GM19193 (cell line): ENCODE measurements around the gene VWA8.

ENCODE experiments used
- POLR2A ChIP-seq: IDR thresholded peaks from 4 replicates; pipeline ENCODE4 v1.6.1; 2011; ENCODE audit not compliant: insufficient read depth, insufficient read length; ENCODE audit errors: extremely low read depth

VWA8 gene

DNA sequence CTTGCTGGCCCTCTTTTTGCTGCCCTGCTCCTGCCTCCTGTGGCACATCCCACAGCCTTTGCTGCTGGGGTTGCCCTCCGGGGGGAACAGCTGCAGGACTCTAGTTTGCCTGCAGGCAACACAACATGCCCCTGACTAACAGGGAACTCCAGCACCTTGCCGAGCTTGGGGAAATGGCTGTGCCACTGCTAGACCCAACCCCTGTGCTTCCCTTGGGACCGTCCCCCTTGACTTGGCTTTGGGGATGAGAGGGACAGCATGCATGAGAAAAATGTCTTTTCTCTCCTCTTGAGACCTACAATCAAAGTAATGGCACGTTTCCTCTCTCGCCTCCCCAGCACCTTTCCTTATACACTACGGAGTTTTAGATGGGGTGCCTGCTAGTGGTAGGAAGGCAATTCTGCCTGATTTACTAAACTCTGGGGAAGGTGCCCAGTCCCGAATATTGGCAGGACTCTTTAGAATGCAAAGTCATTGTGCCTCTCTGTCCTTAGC, 12.4 kb upstream of the VWA8 start:
- TF ChIP-seq POLR2A = no peak

DNA sequence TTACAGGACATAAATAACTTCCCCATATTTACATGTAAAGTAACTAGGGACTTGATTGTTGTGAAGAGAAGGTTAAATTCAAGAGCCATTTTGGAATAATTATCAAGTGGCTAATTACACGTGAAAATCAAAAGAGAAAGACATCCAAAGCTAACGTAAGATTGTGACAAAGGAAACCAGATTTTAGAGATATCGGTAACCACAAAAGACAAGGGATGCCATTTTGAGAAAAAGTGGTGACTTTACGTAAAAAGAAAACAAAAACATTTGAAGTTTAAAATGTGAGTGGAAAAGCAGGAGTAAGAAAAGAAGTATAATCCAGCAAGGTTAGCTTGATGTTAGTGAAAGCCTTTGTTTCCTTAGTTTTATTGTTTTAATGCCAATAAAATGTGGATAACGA, 10.9 kb upstream of the VWA8 start:
- TF ChIP-seq POLR2A = no peak

GRCh38 chr13:41970918-41971317, 10.0 kb upstream of the VWA8 start:
- TF ChIP-seq POLR2A = no peak

- no peak for TF ChIP-seq POLR2A
Measured at GRCh38 chr13:41970022-41970421, 9.1 kb upstream of the VWA8 start.

DNA sequence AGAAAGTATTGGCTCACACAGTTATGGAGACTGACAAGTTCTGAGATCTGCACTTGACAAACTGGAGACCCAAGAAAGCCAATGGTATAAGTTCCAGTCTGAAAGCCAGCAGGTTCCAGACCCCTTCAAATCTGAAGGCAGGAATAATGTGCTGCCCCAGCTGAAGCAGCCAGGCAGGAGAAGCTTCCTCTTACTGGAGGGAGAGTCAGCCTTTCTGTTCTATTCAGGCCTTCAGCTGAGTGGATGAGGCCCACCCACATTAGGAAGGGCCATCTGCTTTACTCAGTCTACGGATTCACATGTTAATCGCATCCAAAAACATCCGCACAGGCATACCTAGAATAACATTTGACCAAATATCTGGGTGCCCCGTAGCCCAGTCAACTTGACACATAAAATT, 8.2 kb upstream of the VWA8 start:
- no peak for TF ChIP-seq POLR2A

- TF ChIP-seq POLR2A = no peak
Measured at GRCh38 chr13:41966671-41967070, 5.8 kb upstream of the VWA8 start.

DNA sequence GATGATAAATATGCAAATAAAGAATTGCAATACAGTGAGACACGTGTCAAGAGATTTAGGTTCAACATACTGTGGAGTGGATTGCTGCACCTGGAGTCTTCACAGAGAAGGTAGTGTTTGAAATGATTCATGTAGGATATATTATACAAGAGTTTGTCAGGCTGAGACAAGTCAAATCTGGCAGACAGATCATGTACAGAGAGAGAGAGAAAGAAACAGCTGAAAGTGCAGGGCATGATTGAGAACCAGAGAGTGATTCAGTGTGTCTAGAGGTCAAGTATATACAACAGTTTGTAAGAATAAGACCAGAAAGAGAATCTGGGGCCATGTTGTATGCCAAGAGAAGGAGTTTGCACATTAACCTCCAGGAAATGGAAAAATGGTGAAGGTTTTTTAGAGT, 2.1 kb upstream of the VWA8 start:
- TF ChIP-seq POLR2A = no peak

- TF ChIP-seq POLR2A = no peak
Measured at GRCh38 chr13:41961466-41961760, 504 bp upstream of the VWA8 start.

DNA sequence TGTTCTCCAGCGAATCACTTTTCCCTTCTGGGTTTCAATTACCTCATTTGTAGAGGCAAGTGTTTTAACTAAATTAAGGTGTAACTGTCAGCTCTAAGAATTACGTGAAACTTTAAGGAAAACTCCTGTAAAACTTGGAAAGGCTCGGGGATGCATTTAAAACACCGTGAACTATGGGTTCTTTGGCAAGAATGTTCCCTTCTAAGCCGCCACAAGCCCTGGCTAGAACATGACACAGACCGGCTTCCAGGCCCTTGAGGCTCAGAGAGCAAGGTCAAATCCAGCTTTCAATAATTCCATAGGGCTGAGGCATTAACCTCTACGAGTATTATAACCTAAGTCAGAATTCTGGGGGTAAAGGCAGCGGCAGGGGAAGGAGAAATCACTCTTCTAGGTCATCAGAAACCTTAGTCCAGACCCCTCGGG, 685 bp downstream of the VWA8 start:
- no peak for TF ChIP-seq POLR2A

DNA sequence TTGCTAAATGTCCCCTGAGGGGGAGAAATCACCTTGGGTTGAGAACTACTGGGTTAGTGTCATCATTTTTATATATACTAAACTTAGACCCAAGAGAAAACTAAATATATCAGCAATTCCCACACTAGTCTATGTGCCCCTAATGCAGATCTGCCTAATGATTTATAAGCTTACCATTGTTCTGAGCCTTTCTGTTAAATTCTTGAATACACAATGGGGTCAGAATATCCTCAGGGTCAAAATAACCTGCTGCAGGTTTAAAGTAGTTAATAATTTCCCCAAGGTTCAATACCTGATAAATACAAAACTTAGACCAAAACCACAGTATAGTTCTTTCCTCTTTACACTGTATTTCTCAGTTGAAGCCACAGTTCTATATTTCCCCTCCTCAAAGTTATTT, 4.6 kb downstream of the VWA8 start:
- no peak for TF ChIP-seq POLR2A

DNA sequence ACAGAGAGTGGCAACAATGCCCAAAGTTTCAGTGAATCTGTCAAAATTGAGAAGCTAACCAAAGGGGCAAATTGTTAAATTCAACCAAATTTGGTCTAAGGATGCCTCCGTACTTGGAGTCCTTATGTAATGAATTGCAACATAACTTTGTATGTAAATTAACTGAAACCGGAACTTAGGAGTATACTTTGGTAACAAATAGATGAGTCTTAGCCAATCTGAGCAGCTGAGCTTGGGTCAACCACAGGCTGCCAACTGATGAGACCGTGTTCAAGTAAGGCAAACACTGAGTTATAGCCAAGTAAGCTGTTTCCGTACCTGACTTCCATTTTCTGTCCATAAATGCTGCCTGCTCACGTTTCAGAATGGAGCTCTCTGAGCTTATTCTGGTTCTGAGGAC, 5.3 kb downstream of the VWA8 start:
- no peak for TF ChIP-seq POLR2A

GRCh38 chr13:41954226-41954625, 6.7 kb downstream of the VWA8 start:
- no peak for TF ChIP-seq POLR2A

- no peak for TF ChIP-seq POLR2A
Measured at GRCh38 chr13:41952749-41953148, 8.2 kb downstream of the VWA8 start.

- no peak for TF ChIP-seq POLR2A
Measured at GRCh38 chr13:41945926-41946325, 15.0 kb downstream of the VWA8 start.

- no peak for TF ChIP-seq POLR2A
Measured at GRCh38 chr13:41944635-41945397, 16.1 kb downstream of the VWA8 start.

DNA sequence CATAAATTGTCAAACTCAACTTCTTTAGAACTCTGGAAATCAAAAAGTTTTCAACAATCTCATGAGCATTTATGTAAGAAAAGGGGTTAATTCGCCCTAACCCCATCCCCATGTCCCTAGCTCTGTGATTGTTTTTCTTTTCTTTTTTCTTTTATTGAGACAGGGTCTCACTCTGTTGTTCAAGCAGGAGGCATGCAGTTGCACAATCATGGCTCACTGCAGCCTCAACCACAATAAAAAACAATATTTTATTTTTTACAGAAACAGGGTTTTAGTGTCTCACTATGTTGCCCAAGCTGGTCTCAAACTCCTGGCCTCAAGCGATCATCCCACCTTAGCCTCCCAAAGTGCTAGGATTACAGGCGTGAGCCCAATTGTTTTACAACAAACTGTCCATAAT, 16.7 kb downstream of the VWA8 start:
- TF ChIP-seq POLR2A = no peak
